ENCODE results near the gene UBR4.

GRCh38 chr1:19220080-19220846 is 10.2 kb upstream of the UBR4 start:
- TF ChIP-seq CTCF (optimal IDR thresholded peaks at IDR 0.05 in 1 of 3, IDR thresholded peaks at IDR 0.05 in 1 of 3, conservative IDR thresholded peaks at IDR 0.05 in 1 of 3; ENCODE audit: extremely low read depth in 1 of 3, insufficient read depth in 2 of 3, low read length in 3 of 3) (no peak), EZH2 (IDR thresholded peaks at IDR 0.05; ENCODE audit: low read length) (no peak)

All from keratinocyte (primary cell).